Measurements from ENCODE around the gene NKG7.
"Not testable (repeated sequence)": the region's sequence is repeated elsewhere in the genome, so short reads cannot be mapped to it uniquely, and the experiment has no call there.

The NKG7 gene

GRCh38 chr19:51397453-51397852, 25.0 kb upstream of the NKG7 start:
- H3K4me3 ChIP-seq (ENCODE audit: low read length in 2 of 2); H2BK120ac ChIP-seq (ENCODE audit: low read depth, low read length); H2AK5ac ChIP-seq (ENCODE audit: low read depth, low read length); DNase-seq (ENCODE audit: low spot score); H3K27me3 ChIP-seq (ENCODE audit: control insufficient read depth in 3 of 3, insufficient read depth in 3 of 3, low read depth in 1 of 3, low read length in 3 of 3); H2BK15ac ChIP-seq (ENCODE audit: low read length); H3K4me1 ChIP-seq (ENCODE audit: control insufficient read depth in 2 of 2, insufficient read depth in 1 of 2, low read depth in 1 of 2, low read length in 2 of 2); H4K91ac ChIP-seq (ENCODE audit: low read depth, low read length, poor library complexity); H2BK5ac ChIP-seq (ENCODE audit: low read length); H3K23ac ChIP-seq (ENCODE audit: low read depth, low read length, poor library complexity); H3K9ac ChIP-seq (ENCODE audit: low read depth, low read length, poor library complexity); H2BK12ac ChIP-seq (ENCODE audit: low read length); H3K18ac ChIP-seq (ENCODE audit: low read length); H2AFZ ChIP-seq (ENCODE audit: low read length); H3K79me1 ChIP-seq (ENCODE audit: low read depth, low read length); H3K14ac ChIP-seq (ENCODE audit: low read length); H3K27ac ChIP-seq (replicated peaks; ENCODE audit: low read length); H4K8ac ChIP-seq (ENCODE audit: low read depth, low read length): not testable (repeated sequence)
- peak overlapping the region; percentile 3 for H3K4me2 ChIP-seq (ENCODE audit: insufficient read depth, low read length, poor library complexity, severe bottlenecking)
- H3K36me3 ChIP-seq (replicated peaks in 1 of 2; ENCODE audit: control insufficient read depth in 2 of 2, insufficient read depth in 2 of 2, low read length in 2 of 2), result peaks cover 0 to 15% of the 10 kb centered on the region in 2 donors
- WGBS, 2 donors (ENCODE audit: extremely low coverage in 2 of 2, insufficient read length in 2 of 2, insufficient replicate concordance in 1 of 2), result no CpG with 5 or more reads among the region's 9 CpGs
- peak overlapping the region; percentile 14 for H3K4ac ChIP-seq (ENCODE audit: low read length)
- peaks cover 0 to 11% of the 10 kb centered on the region in 2 donors for H3K9me3 ChIP-seq (replicated peaks in 1 of 2; ENCODE audit: control insufficient read depth in 2 of 2, insufficient read depth in 1 of 2, low read depth in 1 of 2, low read length in 2 of 2)

DNA sequence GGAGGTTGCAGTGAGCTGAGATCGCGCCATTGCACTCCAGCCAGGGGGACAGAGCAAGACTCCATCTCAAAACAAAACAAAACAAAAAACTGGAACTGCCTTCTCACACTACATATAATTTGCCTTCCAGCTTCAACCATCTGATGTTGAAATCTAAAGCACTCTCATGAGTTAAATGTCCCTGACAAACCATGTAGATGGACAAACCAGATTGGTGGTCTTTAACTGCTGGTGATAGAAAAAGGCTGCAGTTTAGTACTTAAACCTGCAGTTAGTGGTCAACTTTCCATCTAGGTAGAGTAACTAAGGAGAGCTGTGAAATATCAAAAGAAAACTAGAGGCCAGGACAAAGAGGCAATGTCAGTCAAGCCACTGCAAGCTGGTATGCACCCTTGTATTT, 23.7 kb upstream of the NKG7 start:
- Histone ChIP-seq H2AK5ac (ENCODE audit: low read depth, low read length) (no peak overlapping the region), H3K36me3 (replicated peaks in 1 of 2; ENCODE audit: control insufficient read depth in 2 of 2, insufficient read depth in 2 of 2, low read length in 2 of 2) (peaks cover 0 to 8% of the 10 kb centered on the region in 2 donors), H2BK15ac (ENCODE audit: low read length) (no peak overlapping the region), H3K23ac (ENCODE audit: low read depth, low read length, poor library complexity) (no peak overlapping the region), H2AFZ (ENCODE audit: low read length) (no peak overlapping the region), H3K4ac (ENCODE audit: low read length) (no peak overlapping the region), H4K8ac (ENCODE audit: low read depth, low read length) (no peak overlapping the region), H3K4me3 (ENCODE audit: low read length in 2 of 2) (no peak overlapping the region), H3K14ac (ENCODE audit: low read length) (no peak overlapping the region), H3K18ac (ENCODE audit: low read length) (no peak overlapping the region), H3K9me3 (replicated peaks in 1 of 2; ENCODE audit: control insufficient read depth in 2 of 2, insufficient read depth in 1 of 2, low read depth in 1 of 2, low read length in 2 of 2) (no peaks in the 10 kb centered on the region), H4K91ac (ENCODE audit: low read depth, low read length, poor library complexity) (no peak overlapping the region), H2BK12ac (ENCODE audit: low read length) (no peak overlapping the region), H3K27me3 (ENCODE audit: control insufficient read depth in 3 of 3, insufficient read depth in 3 of 3, low read depth in 1 of 3, low read length in 3 of 3) (no peaks in the 10 kb centered on the region), H3K27ac (replicated peaks; ENCODE audit: low read length) (no peak overlapping the region), H3K4me2 (ENCODE audit: insufficient read depth, low read length, poor library complexity, severe bottlenecking) (no peak overlapping the region), H2BK120ac (ENCODE audit: low read depth, low read length) (no peak overlapping the region), H3K4me1 (ENCODE audit: control insufficient read depth in 2 of 2, insufficient read depth in 1 of 2, low read depth in 1 of 2, low read length in 2 of 2) (peaks cover 0 to 8% of the 10 kb centered on the region in 2 donors), H2BK5ac (ENCODE audit: low read length) (no peak overlapping the region), H3K79me1 (ENCODE audit: low read depth, low read length) (no peaks in the 10 kb centered on the region), H3K9ac (ENCODE audit: low read depth, low read length, poor library complexity) (no peak overlapping the region)
- no CpG with 5 or more reads among the region's 2 CpGs for WGBS, 2 donors (ENCODE audit: extremely low coverage in 2 of 2, insufficient read length in 2 of 2, insufficient replicate concordance in 1 of 2)
- DNase-seq (ENCODE audit: low spot score), result no peak

DNA sequence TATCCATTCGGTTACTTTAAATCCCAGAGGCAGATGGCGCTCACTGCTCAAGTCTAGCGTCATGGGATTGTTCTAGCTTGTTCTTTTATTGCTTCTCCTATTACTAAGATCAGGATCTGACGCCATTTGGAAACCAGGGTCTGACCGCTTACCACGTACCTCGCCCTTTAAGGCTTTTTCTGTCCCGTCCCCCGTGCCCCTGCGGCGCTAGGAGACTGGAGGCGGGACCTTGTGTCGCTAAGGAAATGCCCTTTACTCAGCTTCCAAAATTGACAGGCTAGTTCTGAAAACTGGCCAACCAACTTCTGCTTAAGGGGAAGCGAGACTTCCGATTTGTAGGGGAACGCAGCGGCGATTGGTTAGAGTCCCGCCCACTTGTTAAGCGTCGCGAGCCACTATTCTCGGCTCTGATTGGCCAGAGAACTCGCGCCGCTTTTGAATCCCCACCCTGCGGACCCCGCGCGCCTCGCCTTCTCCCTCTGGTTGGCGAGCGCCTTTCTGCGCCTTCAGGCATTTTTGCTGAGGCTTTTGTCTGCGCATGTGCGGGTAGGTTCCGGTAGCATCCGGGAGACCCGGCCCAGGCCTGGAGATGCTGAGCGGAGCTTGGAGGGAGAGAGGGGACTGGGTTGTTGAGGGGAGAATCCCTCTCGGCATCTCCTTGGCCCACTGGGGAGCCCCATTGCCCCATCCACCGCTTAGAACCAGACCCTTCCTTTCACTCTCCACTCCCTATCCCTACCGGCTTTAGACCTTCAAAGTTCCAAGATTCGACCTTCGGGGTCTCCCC, 21.8 kb upstream of the NKG7 start:
- Histone ChIP-seq H3K4me2 (ENCODE audit: insufficient read depth, low read length, poor library complexity, severe bottlenecking) (peak overlapping the region; percentile 63), H3K14ac (ENCODE audit: low read length) (no peak overlapping the region), H2BK5ac (ENCODE audit: low read length) (peak overlapping the region; percentile 97), H3K4me3 (ENCODE audit: low read length in 2 of 2) (peak overlapping the region; percentile 56 to 87), H3K9ac (ENCODE audit: low read depth, low read length, poor library complexity) (peak overlapping the region; percentile 71), H3K4ac (ENCODE audit: low read length) (no peak overlapping the region), H2BK15ac (ENCODE audit: low read length) (no peak overlapping the region), H2BK12ac (ENCODE audit: low read length) (no peak overlapping the region), H4K8ac (ENCODE audit: low read depth, low read length) (no peak overlapping the region), H3K36me3 (replicated peaks in 1 of 2; ENCODE audit: control insufficient read depth in 2 of 2, insufficient read depth in 2 of 2, low read length in 2 of 2) (no peaks in the 10 kb centered on the region), H3K9me3 (replicated peaks in 1 of 2; ENCODE audit: control insufficient read depth in 2 of 2, insufficient read depth in 1 of 2, low read depth in 1 of 2, low read length in 2 of 2) (no peaks in the 10 kb centered on the region), H3K23ac (ENCODE audit: low read depth, low read length, poor library complexity) (peak overlapping the region; percentile 86), H3K4me1 (ENCODE audit: control insufficient read depth in 2 of 2, insufficient read depth in 1 of 2, low read depth in 1 of 2, low read length in 2 of 2) (peaks cover 0 to 9% of the 10 kb centered on the region in 2 donors), H2AFZ (ENCODE audit: low read length) (peak overlapping the region; percentile 76), H3K27me3 (ENCODE audit: control insufficient read depth in 3 of 3, insufficient read depth in 3 of 3, low read depth in 1 of 3, low read length in 3 of 3) (no peaks in the 10 kb centered on the region), H3K79me1 (ENCODE audit: low read depth, low read length) (no peaks in the 10 kb centered on the region), H3K27ac (replicated peaks; ENCODE audit: low read length) (peak overlapping the region; percentile 84), H3K18ac (ENCODE audit: low read length) (peak overlapping the region; percentile 9), H4K91ac (ENCODE audit: low read depth, low read length, poor library complexity) (no peak overlapping the region), H2AK5ac (ENCODE audit: low read depth, low read length) (no peak overlapping the region), H2BK120ac (ENCODE audit: low read depth, low read length) (no peak overlapping the region)
- WGBS, 2 donors (ENCODE audit: extremely low coverage in 2 of 2, insufficient read length in 2 of 2, insufficient replicate concordance in 1 of 2), result no CpG with 5 or more reads among the region's 45 CpGs
- peak; percentile 98 for DNase-seq (ENCODE audit: low spot score)

DNA sequence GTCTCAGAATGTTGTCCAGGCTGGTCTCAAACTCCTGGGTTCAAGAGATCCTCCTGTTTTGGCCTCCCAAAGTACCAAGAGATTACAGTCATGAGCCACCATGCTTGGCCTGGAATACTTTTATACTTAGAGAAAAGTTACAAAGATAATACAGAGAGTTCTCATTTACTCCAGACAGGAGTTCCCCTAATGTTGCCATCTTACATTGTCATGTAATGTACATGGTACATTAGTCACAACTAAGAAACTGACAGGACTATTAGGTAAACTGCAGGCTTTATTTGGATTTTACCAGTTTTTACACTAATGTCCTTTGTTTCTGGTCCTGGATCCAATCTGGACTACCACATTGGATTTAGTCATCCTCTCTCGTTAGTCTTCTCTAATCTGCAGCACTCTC, 20.2 kb upstream of the NKG7 start:
- Histone ChIP-seq H3K23ac (ENCODE audit: low read depth, low read length, poor library complexity) (no peak overlapping the region), H2BK15ac (ENCODE audit: low read length) (no peak overlapping the region), H3K27ac (replicated peaks; ENCODE audit: low read length) (no peak overlapping the region), H3K4me1 (ENCODE audit: control insufficient read depth in 2 of 2, insufficient read depth in 1 of 2, low read depth in 1 of 2, low read length in 2 of 2) (peaks cover 8 to 19% of the 10 kb centered on the region in 2 donors), H2BK5ac (ENCODE audit: low read length) (no peak overlapping the region), H3K36me3 (replicated peaks in 1 of 2; ENCODE audit: control insufficient read depth in 2 of 2, insufficient read depth in 2 of 2, low read length in 2 of 2) (no peaks in the 10 kb centered on the region), H3K4ac (ENCODE audit: low read length) (no peak overlapping the region), H3K9ac (ENCODE audit: low read depth, low read length, poor library complexity) (no peak overlapping the region), H3K18ac (ENCODE audit: low read length) (no peak overlapping the region), H2BK120ac (ENCODE audit: low read depth, low read length) (no peak overlapping the region), H2AK5ac (ENCODE audit: low read depth, low read length) (no peak overlapping the region), H2BK12ac (ENCODE audit: low read length) (no peak overlapping the region), H3K4me2 (ENCODE audit: insufficient read depth, low read length, poor library complexity, severe bottlenecking) (no peak overlapping the region), H3K4me3 (ENCODE audit: low read length in 2 of 2) (no peak overlapping the region), H4K8ac (ENCODE audit: low read depth, low read length) (no peak overlapping the region), H4K91ac (ENCODE audit: low read depth, low read length, poor library complexity) (no peak overlapping the region), H2AFZ (ENCODE audit: low read length) (no peak overlapping the region), H3K14ac (ENCODE audit: low read length) (no peak overlapping the region), H3K27me3 (ENCODE audit: control insufficient read depth in 3 of 3, insufficient read depth in 3 of 3, low read depth in 1 of 3, low read length in 3 of 3) (no peaks in the 10 kb centered on the region), H3K9me3 (replicated peaks in 1 of 2; ENCODE audit: control insufficient read depth in 2 of 2, insufficient read depth in 1 of 2, low read depth in 1 of 2, low read length in 2 of 2) (no peaks in the 10 kb centered on the region), H3K79me1 (ENCODE audit: low read depth, low read length) (no peaks in the 10 kb centered on the region)
- no CpG with 5 or more reads among the region's 1 CpG for WGBS, 2 donors (ENCODE audit: extremely low coverage in 2 of 2, insufficient read length in 2 of 2, insufficient replicate concordance in 1 of 2)
- no peak for DNase-seq (ENCODE audit: low spot score)

All from neuronal stem cell (in vitro differentiated cells).